Measurements from ENCODE around the gene URB2.
"Not testable (repeated sequence)": the region's sequence is repeated elsewhere in the genome, so short reads cannot be mapped to it uniquely, and the experiment has no call there.

URB2 gene

DNA sequence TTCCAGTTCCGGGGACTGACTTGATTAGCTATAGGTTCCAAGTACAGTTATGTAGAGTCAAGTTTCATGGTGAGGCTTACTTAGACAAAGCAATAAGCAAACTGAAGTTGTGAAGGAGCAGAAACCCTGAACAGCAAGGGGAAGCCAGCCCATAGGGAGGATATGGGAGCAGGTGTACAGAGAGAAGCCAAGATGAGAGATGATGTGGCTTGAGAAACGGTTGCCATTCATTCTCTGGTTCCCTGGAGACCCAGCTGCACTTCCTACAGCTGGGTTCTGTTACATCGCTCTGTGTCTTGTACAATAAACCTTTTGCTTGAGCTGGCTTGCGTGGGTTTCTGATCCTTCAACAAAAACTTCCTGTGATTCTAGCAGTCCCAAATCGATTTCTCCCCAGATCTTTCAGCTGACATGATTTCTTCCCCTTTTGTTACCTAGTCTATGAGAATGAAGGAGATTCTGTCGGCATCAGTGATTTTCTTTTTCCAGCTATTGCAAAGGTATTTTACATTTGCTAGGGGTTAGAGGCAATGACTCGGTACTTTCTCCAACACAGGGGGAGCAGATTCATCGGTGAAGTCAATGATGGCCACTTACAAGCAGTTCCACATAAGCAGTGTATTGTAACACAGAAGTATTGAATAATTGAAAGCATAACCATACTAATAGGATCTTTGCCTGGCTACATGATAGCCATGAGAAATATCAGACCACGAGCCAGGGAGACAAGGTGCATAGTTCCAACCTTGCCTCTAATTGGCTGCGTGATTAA is 67.3 kb downstream of the URB2 start:
- no peak for DNase-seq (ENCODE audit: low read depth in 2 of 2)

DNA sequence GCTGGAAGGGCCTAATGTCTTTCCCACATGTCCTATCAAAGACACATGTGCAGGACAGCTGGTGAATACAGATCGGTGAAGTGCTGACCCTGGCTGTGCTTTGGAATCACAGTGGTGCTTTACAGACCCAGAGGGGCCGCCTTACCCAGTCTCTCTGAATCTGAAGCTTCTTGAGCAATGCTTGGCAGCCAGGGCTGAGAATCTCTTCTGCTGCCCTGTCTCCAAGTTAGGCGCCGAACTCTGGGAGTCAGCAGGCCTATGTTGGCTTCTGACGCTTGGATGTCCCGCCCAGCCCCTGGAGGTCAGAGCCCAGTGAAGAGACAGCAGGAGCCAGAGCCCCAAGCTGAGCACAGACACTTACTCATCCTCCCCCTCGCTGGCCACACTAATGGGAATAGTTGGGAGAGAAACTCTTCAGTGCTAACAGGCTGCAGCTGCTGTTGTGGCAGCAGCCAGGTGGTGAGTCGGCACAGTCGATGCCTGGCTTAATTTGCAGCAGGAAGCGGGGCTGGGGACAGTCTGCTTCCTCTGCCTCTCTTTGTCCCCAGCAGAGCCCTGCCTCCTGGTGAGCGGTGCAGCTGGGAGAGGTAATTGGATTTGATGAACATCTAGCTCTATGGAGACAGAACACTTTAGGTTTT is 68.1 kb downstream of the URB2 start:
- DNase-seq (ENCODE audit: low read depth in 2 of 2) = no peak

DNA sequence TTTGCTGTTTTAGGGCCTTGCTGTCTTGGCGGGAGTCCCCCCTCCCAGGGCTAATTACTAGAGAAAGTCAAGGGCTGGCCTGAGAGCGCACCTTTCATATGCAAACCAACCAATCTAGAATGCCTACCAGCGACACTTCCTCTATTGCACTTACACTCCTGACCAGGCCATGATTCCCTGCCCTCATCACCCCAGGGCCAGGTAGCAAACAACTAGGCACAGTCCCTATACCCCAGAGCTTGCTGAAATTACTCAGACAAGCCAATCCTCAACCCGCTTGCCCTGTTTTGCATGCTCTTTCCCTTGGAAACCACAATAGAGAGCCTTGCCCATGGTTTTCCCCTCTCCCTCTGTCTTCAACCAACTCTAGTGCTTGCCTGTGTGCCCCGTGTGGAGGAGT is 70.3 kb downstream of the URB2 start:
- no peak for DNase-seq (ENCODE audit: low read depth in 2 of 2)

DNA sequence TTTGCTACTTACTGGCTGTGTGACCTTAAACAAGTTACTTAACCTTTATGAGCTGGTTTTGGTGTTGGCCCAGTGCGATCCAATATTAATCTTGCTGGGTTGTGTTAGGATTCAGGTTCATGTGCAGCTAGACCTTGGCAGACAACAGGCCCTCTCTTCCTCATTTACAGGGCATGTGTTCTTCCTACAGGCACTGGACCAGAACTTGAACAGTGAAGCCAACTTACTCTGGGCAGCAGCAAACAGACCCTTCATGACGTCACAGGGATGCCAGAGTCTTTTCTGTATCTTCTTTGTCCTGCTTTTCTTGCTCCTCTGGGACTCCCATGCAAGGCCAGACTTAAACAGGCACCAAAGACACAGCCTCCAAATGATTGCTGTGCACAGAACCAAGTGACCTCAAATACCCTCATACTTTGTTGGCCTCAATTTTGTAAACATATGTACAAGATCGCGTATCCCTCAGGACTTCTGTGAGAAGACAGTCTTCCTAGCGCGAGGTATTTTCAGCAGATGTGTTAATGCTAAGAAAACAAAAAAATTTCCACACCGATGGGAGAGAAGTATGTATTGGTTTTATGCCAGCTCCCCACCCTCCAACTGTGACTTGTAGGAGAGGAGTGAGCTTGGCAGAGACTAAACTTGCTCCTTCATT is 73.7 kb downstream of the URB2 start:
- DNase-seq (ENCODE audit: low read depth in 2 of 2) = no peak

DNA sequence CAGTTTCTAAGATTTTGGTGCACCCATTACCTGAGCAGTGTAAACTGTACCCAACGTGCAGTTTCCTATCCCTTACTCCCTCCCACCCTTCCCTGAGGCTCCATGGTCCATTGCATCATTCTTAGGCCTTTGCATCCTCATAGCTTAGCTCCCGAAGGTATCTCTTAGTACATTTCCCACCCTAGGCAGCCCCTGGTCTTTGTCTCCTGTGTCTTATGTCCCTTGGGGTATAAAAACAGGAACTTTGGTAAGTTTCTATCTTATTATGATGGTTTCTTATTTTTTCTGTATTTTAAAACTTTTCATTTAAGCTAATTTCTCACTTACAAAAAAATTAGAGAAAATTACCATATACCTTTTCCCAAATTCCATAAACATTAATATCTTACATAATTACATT is 78.1 kb downstream of the URB2 start:
- DNase-seq (ENCODE audit: low read depth in 2 of 2) = no peak

DNA sequence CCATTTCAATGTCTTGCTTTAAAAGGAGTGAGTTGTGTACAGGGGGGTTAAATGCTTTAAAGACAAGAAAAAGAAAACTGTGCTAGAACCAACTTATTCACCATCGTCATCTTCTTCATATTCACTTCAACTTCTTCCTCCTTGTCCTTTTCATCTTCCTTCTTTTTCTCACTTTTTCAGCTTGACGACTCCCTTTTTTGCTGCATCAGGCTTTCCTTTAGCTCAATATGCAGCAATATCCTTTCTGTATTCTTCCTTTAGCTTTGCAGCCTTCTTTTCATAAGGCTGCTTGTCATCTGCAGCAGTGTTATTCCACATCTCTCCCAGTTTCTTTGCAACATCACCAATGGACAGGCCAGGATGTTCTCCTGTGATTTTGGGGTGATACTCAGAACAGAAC is 79.1 kb downstream of the URB2 start:
- not testable (repeated sequence) for DNase-seq (ENCODE audit: low read depth in 2 of 2)

DNA sequence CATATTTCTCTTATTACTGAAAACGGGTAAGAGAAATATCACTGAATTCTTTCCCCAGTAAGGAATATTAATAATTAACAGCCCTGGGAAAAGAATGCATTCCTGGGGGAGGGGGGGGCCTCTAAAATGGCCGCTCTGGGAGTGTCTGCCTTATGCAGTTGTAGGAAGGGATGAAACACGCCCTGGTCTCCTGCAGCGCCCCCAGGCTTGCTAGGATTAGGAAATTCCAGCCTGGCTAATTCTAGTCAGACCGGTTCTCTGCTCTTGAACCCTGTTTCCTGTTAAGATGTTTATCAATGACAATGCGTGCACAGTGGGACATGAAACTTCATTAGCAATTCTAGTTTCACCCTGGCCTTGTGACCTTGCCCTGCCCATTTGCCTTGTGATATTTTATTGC is 81.1 kb downstream of the URB2 start:
- DNase-seq (ENCODE audit: low read depth in 2 of 2) = not testable (repeated sequence)

DNA sequence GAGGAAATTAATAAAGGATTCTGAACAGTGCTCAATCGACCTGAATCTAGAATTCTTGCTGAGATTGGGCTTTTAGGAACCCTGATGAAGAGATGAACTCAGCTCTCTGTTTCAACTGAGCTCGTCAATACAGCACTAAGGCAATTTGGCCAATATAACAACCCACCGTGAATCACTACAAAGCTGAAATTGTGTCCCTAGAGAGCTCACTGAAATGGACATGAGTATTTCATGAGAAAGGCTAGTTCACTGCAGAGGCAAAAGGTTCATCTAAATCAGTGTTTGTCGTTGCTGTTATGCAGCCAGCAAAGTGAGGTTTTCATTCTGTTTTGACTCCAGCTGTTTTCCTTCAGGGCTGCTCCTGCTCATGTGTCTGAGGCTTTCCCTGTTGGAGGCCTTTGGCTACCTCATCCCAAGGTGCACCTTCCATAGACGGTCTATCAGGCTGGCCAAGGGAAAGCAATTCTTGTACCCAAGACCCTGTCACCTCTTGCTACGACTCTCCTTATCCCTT is 83.5 kb downstream of the URB2 start:
- DNase-seq (ENCODE audit: low read depth in 2 of 2) = no peak

Data from stimulated activated CD4-positive, alpha-beta T cell treated with anti-CD3 and anti-CD28 coated beads, Interleukin-12 subunit alpha, Interleukin-12 subunit beta, amount 100 ng/mL, for 24 hours (primary cell).